GM18951 (cell line): ENCODE data around the gene MRPL34.

Experiments used
- POLR2A ChIP-seq: IDR thresholded peaks from 4 replicates; pipeline ENCODE4 v1.6.1; 2011; ENCODE audit warnings: mild to moderate bottlenecking; ENCODE audit not compliant: insufficient read length, insufficient read depth; ENCODE audit errors: extremely low read depth
- in situ Hi-C: fragments of 300-500 bp; cut with MboI; formaldehyde crosslinking; loops from one replicate; pipeline ENCODE4 v1.12.0; 2022; ENCODE audit warnings: low sequenced_read_pairs, mixed read lengths, inconsistent platforms; ENCODE audit not compliant: unreplicated experiment

MRPL34 gene

GRCh38 chr19:17334414-17335409, 29.0 kb downstream of the MRPL34 start, which contains the start of gene ANO8:
TSS of gene ANO8 (minus strand) at chr19:17334855. CDS start at chr19:17334670, 185 bp downstream.
- TF ChIP-seq POLR2A = peak; percentile 35
- in situ Hi-C loops = no loop called here

- TF ChIP-seq POLR2A = no peak
- in situ Hi-C loops = no loop called here
Observed at GRCh38 chr19:17335575-17335974, 29.9 kb downstream of the MRPL34 start.

- TF ChIP-seq POLR2A = peak; percentile 75
- in situ Hi-C loops = no loop called here
Observed at GRCh38 chr19:17336872-17337674, 31.4 kb downstream of the MRPL34 start, which contains the start of gene GTPBP3. TSS of gene GTPBP3 (plus strand) at chr19:17337553. CDS start at chr19:17337612, 59 bp downstream.

GRCh38 chr19:17337675-17338432, 32.2 kb downstream of the MRPL34 start:
- in situ Hi-C loops = no loop called here
- TF ChIP-seq POLR2A = no peak

GRCh38 chr19:17338433-17339078, 32.9 kb downstream of the MRPL34 start:
- TF ChIP-seq POLR2A = no peak
- in situ Hi-C loops = no loop called here

- TF ChIP-seq POLR2A = no peak
- in situ Hi-C loops = no loop called here
Observed at GRCh38 chr19:17339088-17339741, 33.5 kb downstream of the MRPL34 start.

GRCh38 chr19:17340302-17340870, 34.7 kb downstream of the MRPL34 start:
- in situ Hi-C loops = no loop called here
- no peak for TF ChIP-seq POLR2A

- in situ Hi-C loops = no loop called here
- no peak for TF ChIP-seq POLR2A
Observed at GRCh38 chr19:17340871-17341357, 35.2 kb downstream of the MRPL34 start.

- TF ChIP-seq POLR2A = no peak
- in situ Hi-C loops = no loop called here
Observed at GRCh38 chr19:17341386-17341785, 35.7 kb downstream of the MRPL34 start.

GRCh38 chr19:17341845-17342244, 36.2 kb downstream of the MRPL34 start:
- in situ Hi-C loops = no loop called here
- no peak for TF ChIP-seq POLR2A

GRCh38 chr19:17346109-17346671, 40.5 kb downstream of the MRPL34 start:
- in situ Hi-C loops = loop anchor here (5.0 kb wide), 1 partner anchor 41 kb away; no protein-coding TSS in a partner anchor
- TF ChIP-seq POLR2A = no peak

- in situ Hi-C loops = loop anchor here (5.0 kb wide), 1 partner anchor 40 kb away; no protein-coding TSS in a partner anchor
- TF ChIP-seq POLR2A = no peak
Observed at GRCh38 chr19:17347361-17347760, 41.7 kb downstream of the MRPL34 start.
